Measurements from ENCODE around the gene SLC2A2.

Gene SLC2A2

DNA sequence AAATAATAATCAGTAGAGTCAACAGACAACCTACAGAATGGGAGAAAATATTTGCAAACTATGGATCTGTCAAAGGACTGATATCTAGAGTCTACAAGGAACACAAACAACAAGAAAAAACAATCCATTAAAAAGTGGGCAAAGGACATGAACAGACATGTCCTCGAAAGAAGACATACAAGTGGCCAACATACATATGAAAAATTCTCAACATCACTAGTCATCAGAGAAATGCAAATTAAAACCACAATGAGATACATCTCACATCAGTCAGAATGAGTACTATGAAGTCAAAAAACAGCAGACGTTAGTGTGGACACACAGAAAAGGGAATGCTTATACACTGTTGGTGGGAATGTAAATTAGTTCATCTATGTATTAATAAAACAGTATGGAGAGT lies 33.7 kb downstream of the SLC2A2 start:
- DNase-seq (ENCODE audit: low spot score): no peak
- in situ Hi-C loops (cut with MboI; ENCODE audit: low pct_unique_long_range_greater_than_20kb, low sequenced_read_pairs, unreplicated experiment): no loop called here
- TF ChIP-seq, protein P1, sequence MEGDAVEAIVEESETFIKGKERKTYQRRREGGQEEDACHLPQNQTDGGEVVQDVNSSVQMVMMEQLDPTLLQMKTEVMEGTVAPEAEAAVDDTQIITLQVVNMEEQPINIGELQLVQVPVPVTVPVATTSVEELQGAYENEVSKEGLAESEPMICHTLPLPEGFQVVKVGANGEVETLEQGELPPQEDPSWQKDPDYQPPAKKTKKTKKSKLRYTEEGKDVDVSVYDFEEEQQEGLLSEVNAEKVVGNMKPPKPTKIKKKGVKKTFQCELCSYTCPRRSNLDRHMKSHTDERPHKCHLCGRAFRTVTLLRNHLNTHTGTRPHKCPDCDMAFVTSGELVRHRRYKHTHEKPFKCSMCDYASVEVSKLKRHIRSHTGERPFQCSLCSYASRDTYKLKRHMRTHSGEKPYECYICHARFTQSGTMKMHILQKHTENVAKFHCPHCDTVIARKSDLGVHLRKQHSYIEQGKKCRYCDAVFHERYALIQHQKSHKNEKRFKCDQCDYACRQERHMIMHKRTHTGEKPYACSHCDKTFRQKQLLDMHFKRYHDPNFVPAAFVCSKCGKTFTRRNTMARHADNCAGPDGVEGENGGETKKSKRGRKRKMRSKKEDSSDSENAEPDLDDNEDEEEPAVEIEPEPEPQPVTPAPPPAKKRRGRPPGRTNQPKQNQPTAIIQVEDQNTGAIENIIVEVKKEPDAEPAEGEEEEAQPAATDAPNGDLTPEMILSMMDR (IDR thresholded peaks at IDR 0.05; ENCODE audit: extremely low read depth, insufficient read depth, missing control alignments): no peak

DNA sequence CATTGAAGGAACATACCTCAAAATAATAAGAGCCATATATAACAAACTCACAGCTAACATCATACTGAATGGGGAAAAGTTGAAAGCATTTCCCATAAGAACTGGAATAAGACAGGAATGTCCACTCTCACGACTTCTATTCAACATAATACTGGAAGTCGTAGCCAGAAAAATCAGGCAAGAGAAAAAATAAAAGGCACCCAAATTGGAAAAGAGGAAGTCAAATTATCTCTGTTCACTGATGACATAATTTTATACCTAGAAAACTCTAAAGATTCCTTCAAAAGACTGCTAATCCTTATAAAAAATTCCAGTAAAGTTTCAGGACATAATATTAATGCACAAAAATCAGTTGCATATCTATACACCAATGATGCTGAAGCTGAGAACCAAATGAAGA lies 34.9 kb downstream of the SLC2A2 start:
- in situ Hi-C loops (cut with MboI; ENCODE audit: low pct_unique_long_range_greater_than_20kb, low sequenced_read_pairs, unreplicated experiment): no loop called here
- TF ChIP-seq, protein P1 (IDR thresholded peaks at IDR 0.05; ENCODE audit: extremely low read depth, insufficient read depth, missing control alignments): no peak
- no peak for DNase-seq (ENCODE audit: low spot score)

DNA sequence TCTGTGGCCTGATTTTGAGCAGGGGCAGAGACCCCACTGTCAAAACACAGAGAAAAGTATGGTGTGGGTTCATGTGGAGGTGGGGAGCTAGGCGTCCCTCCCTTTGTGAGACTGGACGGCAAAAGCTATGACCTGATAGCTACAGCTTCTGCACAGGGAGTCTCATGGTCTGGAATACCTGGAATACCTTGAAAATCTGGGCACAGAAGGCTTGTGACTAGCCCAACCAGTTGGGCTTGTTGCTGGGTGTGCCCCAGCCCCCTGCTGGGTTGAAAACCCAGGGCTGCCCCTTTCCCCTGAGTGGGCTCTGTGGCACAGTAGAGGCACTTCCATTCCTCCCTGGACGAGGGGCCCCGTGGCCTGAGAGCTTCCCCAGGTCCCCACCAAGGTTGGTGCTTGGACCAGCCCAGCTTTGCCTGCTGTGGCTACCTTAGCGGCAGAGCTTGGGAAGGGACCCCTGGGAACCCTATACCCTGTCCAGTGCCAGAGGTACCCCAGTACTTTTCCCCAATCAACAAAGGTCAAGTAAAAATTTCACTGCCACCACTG lies 37.3 kb downstream of the SLC2A2 start:
- in situ Hi-C loops (cut with MboI; ENCODE audit: low pct_unique_long_range_greater_than_20kb, low sequenced_read_pairs, unreplicated experiment): no loop called here
- TF ChIP-seq, protein P1 (IDR thresholded peaks at IDR 0.05; ENCODE audit: extremely low read depth, insufficient read depth, missing control alignments): no peak
- no peak for DNase-seq (ENCODE audit: low spot score)

DNA sequence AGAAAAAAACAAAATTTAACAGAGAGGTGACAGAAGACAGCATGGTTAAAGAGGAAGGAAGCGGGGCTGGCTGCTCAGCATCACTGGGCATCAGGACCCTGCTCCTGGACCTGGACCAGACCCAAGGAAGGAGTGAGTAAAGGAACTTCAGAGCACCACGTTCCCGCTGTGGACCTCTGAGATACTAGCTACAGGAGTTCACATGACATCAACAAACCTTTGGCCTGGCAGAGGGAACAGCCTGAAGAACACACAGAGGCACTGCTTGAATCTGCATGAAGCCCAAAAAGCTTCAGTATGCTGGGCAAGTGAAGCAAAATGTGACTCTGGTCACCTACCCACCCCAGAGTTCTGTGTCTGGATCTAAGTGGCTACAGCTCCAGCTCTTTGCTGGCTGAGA lies 38.1 kb downstream of the SLC2A2 start:
- no peak for DNase-seq (ENCODE audit: low spot score)
- in situ Hi-C loops (cut with MboI; ENCODE audit: low pct_unique_long_range_greater_than_20kb, low sequenced_read_pairs, unreplicated experiment): no loop called here
- TF ChIP-seq, protein P1 (IDR thresholded peaks at IDR 0.05; ENCODE audit: extremely low read depth, insufficient read depth, missing control alignments): no peak

DNA sequence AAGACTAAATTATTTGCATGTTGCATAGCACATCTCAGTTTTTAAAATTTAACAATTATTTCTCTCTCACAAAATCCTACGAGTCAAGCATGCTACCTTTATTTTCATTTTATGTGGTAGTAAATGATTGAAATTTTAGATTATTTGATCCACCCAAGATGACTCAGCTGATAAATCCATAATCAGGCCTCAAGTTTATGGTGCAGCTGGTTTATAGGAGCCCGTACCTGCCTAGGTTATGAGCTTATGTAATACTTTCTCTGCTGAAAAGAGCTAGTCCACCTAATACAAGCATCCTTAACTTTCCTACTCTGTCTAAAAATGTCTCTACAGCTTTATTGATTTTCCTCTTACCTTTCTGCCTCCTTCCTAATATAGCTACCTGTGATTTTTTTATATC lies 41.2 kb downstream of the SLC2A2 start:
- no peak for DNase-seq (ENCODE audit: low spot score)
- TF ChIP-seq, protein P1 (IDR thresholded peaks at IDR 0.05; ENCODE audit: extremely low read depth, insufficient read depth, missing control alignments): no peak
- in situ Hi-C loops (cut with MboI; ENCODE audit: low pct_unique_long_range_greater_than_20kb, low sequenced_read_pairs, unreplicated experiment): no loop called here

DNA sequence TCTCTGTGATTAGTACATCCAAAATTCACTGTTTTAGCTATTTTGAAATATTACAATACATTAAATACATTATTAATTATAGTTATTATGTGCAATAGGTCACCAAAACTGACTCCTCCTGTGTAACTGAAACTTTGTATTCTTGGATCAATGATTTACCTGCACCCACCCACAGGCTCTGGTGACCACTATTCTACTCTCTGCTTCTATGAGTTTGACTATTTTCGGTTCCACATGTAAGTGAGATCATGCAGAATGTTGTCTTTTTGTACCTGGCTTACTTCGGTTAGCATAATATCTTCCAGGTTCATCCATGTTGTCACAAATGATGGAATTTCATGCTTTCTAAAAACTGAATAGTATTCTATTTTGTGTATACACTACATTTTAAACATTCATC lies 43.8 kb downstream of the SLC2A2 start:
- TF ChIP-seq, protein P1 (IDR thresholded peaks at IDR 0.05; ENCODE audit: extremely low read depth, insufficient read depth, missing control alignments): no peak
- in situ Hi-C loops (cut with MboI; ENCODE audit: low pct_unique_long_range_greater_than_20kb, low sequenced_read_pairs, unreplicated experiment): no loop called here
- no peak for DNase-seq (ENCODE audit: low spot score)

DNA sequence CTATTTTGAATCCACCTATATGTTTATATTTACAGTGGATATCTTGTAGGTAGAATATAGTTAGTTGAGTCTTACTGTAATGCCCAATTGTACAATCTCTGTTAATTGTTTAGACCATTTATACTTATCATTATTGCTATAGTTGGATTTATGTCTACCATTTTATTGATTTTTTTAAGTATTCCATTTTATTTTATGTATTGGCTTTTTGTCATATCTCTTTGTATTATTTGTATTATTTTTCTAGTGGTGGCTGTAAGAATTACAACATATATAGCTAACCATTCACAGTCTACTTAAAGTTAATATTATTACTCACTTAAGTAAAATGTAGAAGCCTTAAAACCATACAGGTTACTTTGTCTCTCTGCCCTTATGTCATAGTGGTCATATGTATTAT lies 46.1 kb downstream of the SLC2A2 start:
- TF ChIP-seq, protein P1 (IDR thresholded peaks at IDR 0.05; ENCODE audit: extremely low read depth, insufficient read depth, missing control alignments): no peak
- in situ Hi-C loops (cut with MboI; ENCODE audit: low pct_unique_long_range_greater_than_20kb, low sequenced_read_pairs, unreplicated experiment): no loop called here

More for the DNA sequence above, 46.1 kb downstream of the SLC2A2 start:
- no peak for DNase-seq (ENCODE audit: low spot score)
